Adrenal gland (tissue), 12 donors: ENCODE measurements around the gene SELENOW. TPM values are rescaled to one million over a fixed set of nuclear protein-coding genes. Genes with fewer than 3 reads are reported as not detected.

ENCODE experiments used
- DNase-seq, 7 donors: peaks; one replicate each; pipeline ENCODE4 v3.0.0-alpha.2; 2019 to 2020
- H3K27ac ChIP-seq, 5 donors: fragments of 200-600 bp; sonication (generic) in 4 of 5; 1 replicate in 3 of 5; 2 replicates in 2 of 5; pipeline versions ENCODE4 v1.5.1 to v1.8.0; 2016 to 2020; ENCODE audit warnings: mild to moderate bottlenecking in 1 of 5
- H3K27me3 ChIP-seq: fragments of 200-600 bp; 2 replicates; pipeline ENCODE4 v1.8.0; 2021
- H3K36me3 ChIP-seq, 2 donors: fragments of 200-600 bp; replicated peaks in 1 of 2; 1 replicate in 1 of 2; 2 replicates in 1 of 2; pipeline versions ENCODE4 v1.5.1 to v1.8.0; 2018 to 2022
- H3K4me1 ChIP-seq, 2 donors: fragments of 200-600 bp; replicated peaks in 1 of 2; 1 replicate in 1 of 2; 2 replicates in 1 of 2; pipeline versions ENCODE4 v1.5.1 to v1.8.0; 2018 to 2021
- H3K4me3 ChIP-seq, 4 donors: fragments of 200-600 bp; sonication (generic) in 3 of 4; one replicate each; pipeline ENCODE4 v1.5.1; 2016 to 2018
- H3K9me3 ChIP-seq, 3 donors: fragments of 200-600 bp; sonication (generic) in 1 of 3; replicated peaks in 1 of 3; 1 replicate in 2 of 3; 2 replicates in 1 of 3; pipeline versions ENCODE4 v1.5.1 to v1.8.0; 2016 to 2021
- POLR2A ChIP-seq, 2 donors: fragments of 450-650 bp; IDR thresholded peaks; one replicate each; pipeline ENCODE4 v1.6.1; 2017; ENCODE audit warnings: antibody characterized with exemption in 2 of 2, mild to moderate bottlenecking in 2 of 2, moderate library complexity in 1 of 2
- WGBS, 4 donors: extraction: QIAGEN DNeasy Blood & Tissue Kit in 2 of 4; methylation state at CpG; one replicate each; pipeline versions ENCODE4 v1.1.5 to v1.1.7; 2013 to 2017; 5-methylcytosine and 5-hydroxymethylcytosine counted together
- intact Hi-C, 2 donors: fragments of 100-400 bp; cut with DNase I; formaldehyde crosslinking; loops; one replicate each; pipeline versions ENCODE4 v1.14.1 to v1.15.0; 2022 to 2023
- polyA plus RNA-seq, 3 donors: library from polyadenylated mRNA; stranded (reverse); fragments of 200-250 nt in 2 of 3; fragments of 350-450 nt in 1 of 3; fragmentation: Illumina TruSeq in 1 of 3; extraction: RNeasy Lipid Tissue Mini Kit (QIAGEN cat#74804) in 1 of 3; gene quantifications; one replicate each; pipeline ENCODE4 v1.2.3, GENCODE V29; 2013 to 2014
- total RNA-seq, 9 donors: library from RNA; depleted of rRNA in 4 of 9; stranded (reverse); fragments of >200 nt in 4 of 9; fragments of 120-200 nt in 1 of 9; fragmentation: NEBNext Ultra II Directional in 1 of 9; extraction: Animal tissue kit (Norgen Biotek cat#: 25700) in 1 of 9; gene quantifications; one replicate each; pipeline versions ENCODE4 v1.1.0 to v1.2.4, GENCODE V29; 2013 to 2023
- TF ChIP-seq, protein P1 (sequence below), 6 experiments: fragments of 450-650 bp in 4 of 6; fragments of 200-600 bp in 2 of 6; sonication (generic) in 1 of 6; IDR thresholded peaks; 1 replicate in 5 of 6; 2 replicates in 1 of 6; pipeline versions ENCODE4 v1.5.1 to v1.8.0; 2016 to 2021; ENCODE audit warnings: antibody characterized with exemption in 6 of 6, mild to moderate bottlenecking in 2 of 6, moderate library complexity in 1 of 6
- donor health status: healthy with polysubstance abuse.
- donor health status: Bipolar disorder and iron deficiency.
- donor health status: DM: yes; HTN: yes; CAD: no.
- donor health status: DM: no; HTN: no; CAD: no.
- donor health status: DM: no; HTN: no; CAD: no.
- donor health status: DM: yes; HTN: yes; CAD: no.

SELENOW gene
- total and polyA plus RNA-seq, 12 donors, result 102 to 479 (median 168) TPM

DNA sequence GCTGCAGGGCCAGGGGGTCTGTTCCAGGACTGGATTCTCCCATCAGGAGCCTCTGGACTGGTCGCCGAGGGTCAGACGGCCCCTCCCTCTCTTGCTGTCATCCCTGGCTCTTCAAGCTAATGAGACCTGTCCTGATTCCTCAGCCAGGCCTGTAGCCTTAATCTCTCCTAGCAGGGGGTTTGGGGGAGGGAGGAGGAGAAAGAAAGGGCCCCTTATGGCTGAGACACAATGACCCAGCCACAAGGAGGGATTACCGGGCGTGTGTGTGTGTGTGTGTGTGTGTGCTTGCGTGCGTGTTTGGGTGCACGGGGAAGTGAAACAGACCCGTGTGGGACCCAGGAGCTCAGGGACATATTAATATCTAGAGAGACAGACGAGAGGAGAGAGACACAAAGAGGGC, 41.4 kb downstream of the SELENOW start:
- 29 to 39% (median 34%) methylated on average over 10 of the region's 10 CpGs for WGBS, 4 donors
- Histone ChIP-seq H3K9me3 (no peaks in the 10 kb centered on the region), H3K27me3 (no peaks in the 10 kb centered on the region), H3K27ac (no peak overlapping the region), H3K36me3 (no peaks in the 10 kb centered on the region), H3K4me3 (no peak overlapping the region), H3K4me1 (no peaks in the 10 kb centered on the region)
- intact Hi-C loops, result no loop called here
- no peak for DNase-seq
- no peak for TF ChIP-seq POLR2A (IDR thresholded peaks at IDR 0.05)
- TF ChIP-seq, protein P1, sequence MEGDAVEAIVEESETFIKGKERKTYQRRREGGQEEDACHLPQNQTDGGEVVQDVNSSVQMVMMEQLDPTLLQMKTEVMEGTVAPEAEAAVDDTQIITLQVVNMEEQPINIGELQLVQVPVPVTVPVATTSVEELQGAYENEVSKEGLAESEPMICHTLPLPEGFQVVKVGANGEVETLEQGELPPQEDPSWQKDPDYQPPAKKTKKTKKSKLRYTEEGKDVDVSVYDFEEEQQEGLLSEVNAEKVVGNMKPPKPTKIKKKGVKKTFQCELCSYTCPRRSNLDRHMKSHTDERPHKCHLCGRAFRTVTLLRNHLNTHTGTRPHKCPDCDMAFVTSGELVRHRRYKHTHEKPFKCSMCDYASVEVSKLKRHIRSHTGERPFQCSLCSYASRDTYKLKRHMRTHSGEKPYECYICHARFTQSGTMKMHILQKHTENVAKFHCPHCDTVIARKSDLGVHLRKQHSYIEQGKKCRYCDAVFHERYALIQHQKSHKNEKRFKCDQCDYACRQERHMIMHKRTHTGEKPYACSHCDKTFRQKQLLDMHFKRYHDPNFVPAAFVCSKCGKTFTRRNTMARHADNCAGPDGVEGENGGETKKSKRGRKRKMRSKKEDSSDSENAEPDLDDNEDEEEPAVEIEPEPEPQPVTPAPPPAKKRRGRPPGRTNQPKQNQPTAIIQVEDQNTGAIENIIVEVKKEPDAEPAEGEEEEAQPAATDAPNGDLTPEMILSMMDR (IDR thresholded peaks at IDR 0.05), result no peak

DNA sequence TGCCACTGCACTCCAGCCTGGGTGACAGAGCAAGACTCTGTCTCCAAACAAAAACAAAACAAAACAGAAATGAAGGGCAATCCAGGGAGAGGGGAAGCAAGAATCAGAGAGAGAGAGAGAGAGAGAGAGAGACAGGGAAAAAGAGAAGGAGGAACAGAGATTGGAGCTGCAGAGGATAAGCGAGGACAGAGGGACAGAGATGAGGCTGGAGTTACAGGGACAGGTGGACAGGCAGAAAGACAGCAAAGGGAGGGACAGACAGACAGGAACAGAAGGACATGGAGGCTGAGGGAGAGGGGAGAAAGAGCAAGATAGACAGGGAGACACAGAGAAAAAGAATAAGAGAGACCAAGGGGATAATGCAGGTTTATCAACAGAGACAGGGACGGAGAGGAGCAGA, 41.9 kb downstream of the SELENOW start:
- no peak overlapping the region for H3K27ac ChIP-seq
- no peak for TF ChIP-seq POLR2A (IDR thresholded peaks at IDR 0.05)
- TF ChIP-seq, protein P1 (IDR thresholded peaks at IDR 0.05), result no peak
- no peaks in the 10 kb centered on the region for H3K27me3 ChIP-seq
- 62 to 81% (median 76%) methylated on average over 2 of the region's 2 CpGs for WGBS, 4 donors
- no peaks in the 10 kb centered on the region for H3K9me3 ChIP-seq
- no peaks in the 10 kb centered on the region for H3K36me3 ChIP-seq
- DNase-seq, result no peak
- H3K4me3 ChIP-seq, result no peak overlapping the region
- no peaks in the 10 kb centered on the region for H3K4me1 ChIP-seq
- intact Hi-C loops, result no loop called here

DNA sequence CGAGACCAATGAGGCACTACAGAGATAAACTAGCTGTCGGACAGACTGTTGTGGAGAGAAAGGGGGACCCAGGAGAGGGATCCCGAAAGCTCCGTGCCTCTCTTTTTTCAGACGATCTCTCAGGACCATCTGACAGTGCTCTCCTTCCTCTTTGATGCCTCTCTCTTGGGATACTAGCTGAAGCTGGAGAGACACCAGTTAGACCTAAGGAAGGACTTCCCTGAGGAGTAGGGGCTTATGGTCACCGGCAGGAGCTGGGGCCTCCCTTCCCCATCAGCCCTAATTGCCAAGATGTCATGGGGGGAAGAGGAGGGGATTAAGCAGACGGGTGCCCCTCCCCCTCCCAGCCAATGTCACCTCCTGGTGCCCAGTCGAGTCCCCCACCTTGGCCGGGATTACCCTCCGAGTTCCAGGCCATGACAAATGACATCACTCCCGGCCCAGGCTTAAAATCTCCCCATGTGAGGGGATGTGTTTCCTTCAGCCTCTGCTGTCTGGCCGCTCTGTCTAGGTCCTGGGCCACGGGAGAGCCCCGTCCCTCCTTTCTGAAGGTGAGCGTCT, 43.0 kb downstream of the SELENOW start, which contains the start of gene CRX:
Gene CRX, plus strand, starts transcription at position 478 of the 561 bp plus-strand sequence. CDS start 12,507 bp downstream, outside the sequence.
- DNase-seq, result no peak
- Histone ChIP-seq H3K36me3 (no peaks in the 10 kb centered on the region), H3K9me3 (no peaks in the 10 kb centered on the region), H3K4me3 (no peak within 1 kb of the TSS), H3K27me3 (no peaks in the 10 kb centered on the region), H3K27ac (no peak within 1 kb of the TSS), H3K4me1 (no peaks in the 10 kb centered on the region)
- TF ChIP-seq, protein P1 (IDR thresholded peaks at IDR 0.05), result no peak
- TF ChIP-seq POLR2A (IDR thresholded peaks at IDR 0.05), result no peak
- WGBS, 4 donors, result 46 to 67% (median 51%) methylated on average over 10 to 15 of the region's 15 CpGs
- intact Hi-C loops, result no loop called here

DNA sequence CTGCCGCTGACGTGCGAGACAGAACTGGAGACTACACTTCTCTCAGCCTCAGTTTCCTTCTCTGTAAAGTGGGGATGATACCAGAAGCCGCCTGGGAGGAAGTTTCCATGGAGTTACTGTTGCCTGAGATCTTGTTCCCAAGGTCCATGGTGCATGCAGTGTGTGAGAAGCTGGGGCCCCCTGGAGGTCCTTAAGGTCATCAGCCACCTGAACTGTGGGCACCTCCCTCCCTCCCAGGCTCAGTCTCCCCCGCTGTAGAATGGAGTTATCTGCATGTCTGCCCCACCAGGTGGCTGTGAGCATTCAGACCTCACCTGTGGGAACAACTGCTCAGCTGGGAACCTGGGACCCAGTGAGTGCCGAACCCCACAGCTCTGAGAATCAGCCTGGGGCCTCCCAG, 45.9 kb downstream of the SELENOW start:
- no peaks in the 10 kb centered on the region for H3K27me3 ChIP-seq
- DNase-seq, result no peak
- no peak overlapping the region for H3K4me3 ChIP-seq
- 78 to 92% (median 86%) methylated on average over 5 to 6 of the region's 6 CpGs for WGBS, 4 donors
- H3K4me1 ChIP-seq, result no peaks in the 10 kb centered on the region
- TF ChIP-seq, protein P1 (IDR thresholded peaks at IDR 0.05), result no peak
- TF ChIP-seq POLR2A (IDR thresholded peaks at IDR 0.05), result no peak
- no peaks in the 10 kb centered on the region for H3K9me3 ChIP-seq
- intact Hi-C loops, result no loop called here
- H3K36me3 ChIP-seq, result no peaks in the 10 kb centered on the region
- H3K27ac ChIP-seq, result no peak overlapping the region
